RWPE1 (cell line): ENCODE data around the gene COL7A1.
A peak's percentile ranks its signal among the peaks of the same experiment; 100 is the strongest.

ENCODE experiments used
- CTCF ChIA-PET: fragments of 350-600 bp; sonication (Branson Sonifier 250); formaldehyde crosslinking; extraction: SDS; loops from one replicate; lab custom pipeline; 2021; lab: Yijun Ruan, JAX
- POLR2A ChIA-PET: fragments of 400-600 bp; formaldehyde crosslinking; extraction: SDS; loops from one replicate; lab custom pipeline; 2020; ENCODE audit warnings: antibody characterized with exemption; ENCODE audit not compliant: low non-redundant PET; lab: Yijun Ruan, JAX
- DNase-seq: peaks from one replicate; pipeline ENCODE4 v3.0.0; 2012; ENCODE audit warnings: low spot score
- H3K27ac ChIP-seq: fragments of 450-650 bp; 2 replicates; pipeline ENCODE4 v1.5.1; 2017
- TF ChIP-seq, protein P1 (sequence below): fragments of 450-650 bp; conservative IDR thresholded peaks from 2 replicates; pipeline ENCODE4 v1.5.1; 2017; ENCODE audit warnings: low read depth, mild to moderate bottlenecking

COL7A1 gene

DNA sequence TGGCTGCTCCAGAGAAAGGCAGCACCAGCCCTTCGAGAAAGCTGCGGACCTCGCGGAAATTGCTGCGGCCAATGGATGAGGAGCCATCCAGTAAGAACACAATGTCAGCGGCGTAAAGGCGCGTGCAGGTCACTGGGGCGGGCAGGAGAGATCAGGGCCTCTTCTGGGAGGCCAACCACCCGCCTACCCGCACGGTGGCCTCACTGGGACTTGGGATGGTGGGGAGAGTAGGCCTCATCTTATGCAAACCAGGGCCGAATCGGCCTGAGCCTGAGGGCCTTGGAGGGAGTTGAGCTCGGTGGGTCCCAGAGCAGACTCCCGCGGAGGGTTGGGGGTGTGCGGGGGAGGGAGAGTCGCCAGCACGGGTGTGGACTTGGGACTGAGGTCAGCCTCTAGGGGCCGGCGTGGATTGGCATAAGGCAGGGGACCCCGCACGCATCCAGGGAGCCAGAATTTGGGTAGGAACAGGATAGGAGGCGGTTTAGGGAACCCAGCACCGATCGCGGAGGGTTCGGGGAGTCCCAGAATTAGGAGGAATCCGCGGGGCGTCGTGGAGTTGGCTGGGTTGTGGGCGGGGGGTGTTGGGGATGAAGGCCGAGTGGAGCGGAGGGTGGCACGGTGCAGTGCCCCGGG lies 596 bp downstream of the COL7A1 start:
- DNase-seq = no peak
- CTCF ChIA-PET = no interaction called here

GRCh38 chr3:48593337-48593736 lies 1.8 kb downstream of the COL7A1 start:
- H3K27ac ChIP-seq = peak overlapping the region; percentile 100
- no peak for DNase-seq
- ChIA-PET CTCF (no interaction called here), POLR2A (no interaction called here)
- TF ChIP-seq, protein P1, sequence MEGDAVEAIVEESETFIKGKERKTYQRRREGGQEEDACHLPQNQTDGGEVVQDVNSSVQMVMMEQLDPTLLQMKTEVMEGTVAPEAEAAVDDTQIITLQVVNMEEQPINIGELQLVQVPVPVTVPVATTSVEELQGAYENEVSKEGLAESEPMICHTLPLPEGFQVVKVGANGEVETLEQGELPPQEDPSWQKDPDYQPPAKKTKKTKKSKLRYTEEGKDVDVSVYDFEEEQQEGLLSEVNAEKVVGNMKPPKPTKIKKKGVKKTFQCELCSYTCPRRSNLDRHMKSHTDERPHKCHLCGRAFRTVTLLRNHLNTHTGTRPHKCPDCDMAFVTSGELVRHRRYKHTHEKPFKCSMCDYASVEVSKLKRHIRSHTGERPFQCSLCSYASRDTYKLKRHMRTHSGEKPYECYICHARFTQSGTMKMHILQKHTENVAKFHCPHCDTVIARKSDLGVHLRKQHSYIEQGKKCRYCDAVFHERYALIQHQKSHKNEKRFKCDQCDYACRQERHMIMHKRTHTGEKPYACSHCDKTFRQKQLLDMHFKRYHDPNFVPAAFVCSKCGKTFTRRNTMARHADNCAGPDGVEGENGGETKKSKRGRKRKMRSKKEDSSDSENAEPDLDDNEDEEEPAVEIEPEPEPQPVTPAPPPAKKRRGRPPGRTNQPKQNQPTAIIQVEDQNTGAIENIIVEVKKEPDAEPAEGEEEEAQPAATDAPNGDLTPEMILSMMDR = no peak

More for the DNA sequence above, 596 bp downstream of the COL7A1 start:
- peak overlapping the region; percentile 100 for H3K27ac ChIP-seq
- POLR2A ChIA-PET = no interaction called here
- TF ChIP-seq, protein P1 = no peak

DNA sequence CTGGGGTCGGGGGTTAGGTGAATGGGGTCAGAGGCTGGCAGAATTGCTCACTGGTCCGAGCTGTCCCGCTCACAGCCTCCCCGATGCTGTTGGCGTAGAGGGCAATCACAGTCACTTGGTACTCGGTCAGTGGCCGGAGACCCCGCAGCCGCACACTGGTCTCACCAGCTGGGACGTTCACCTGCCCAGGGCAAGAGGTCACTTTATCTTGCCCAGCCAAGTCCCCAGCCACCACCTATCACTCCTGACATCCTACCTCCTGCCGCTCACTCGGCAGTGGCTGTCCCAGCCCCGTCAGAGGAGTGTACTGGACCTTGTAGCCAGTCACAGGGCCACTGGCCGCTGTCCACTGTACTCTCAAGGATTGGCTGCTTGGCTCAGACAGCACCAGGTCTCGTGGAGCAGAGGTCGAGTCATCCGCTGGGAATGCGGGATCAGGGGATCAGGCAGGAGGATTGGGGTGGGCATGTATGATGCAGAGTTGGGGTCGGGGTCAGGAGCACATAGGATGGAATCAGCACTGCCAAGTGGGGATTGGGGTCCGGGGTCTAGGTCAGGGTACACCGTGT lies 2.5 kb downstream of the COL7A1 start:
- CTCF ChIA-PET = no interaction called here
- TF ChIP-seq, protein P1 = no peak
- DNase-seq = no peak
- POLR2A ChIA-PET = no interaction called here
- peak overlapping the region; percentile 100 for H3K27ac ChIP-seq

DNA sequence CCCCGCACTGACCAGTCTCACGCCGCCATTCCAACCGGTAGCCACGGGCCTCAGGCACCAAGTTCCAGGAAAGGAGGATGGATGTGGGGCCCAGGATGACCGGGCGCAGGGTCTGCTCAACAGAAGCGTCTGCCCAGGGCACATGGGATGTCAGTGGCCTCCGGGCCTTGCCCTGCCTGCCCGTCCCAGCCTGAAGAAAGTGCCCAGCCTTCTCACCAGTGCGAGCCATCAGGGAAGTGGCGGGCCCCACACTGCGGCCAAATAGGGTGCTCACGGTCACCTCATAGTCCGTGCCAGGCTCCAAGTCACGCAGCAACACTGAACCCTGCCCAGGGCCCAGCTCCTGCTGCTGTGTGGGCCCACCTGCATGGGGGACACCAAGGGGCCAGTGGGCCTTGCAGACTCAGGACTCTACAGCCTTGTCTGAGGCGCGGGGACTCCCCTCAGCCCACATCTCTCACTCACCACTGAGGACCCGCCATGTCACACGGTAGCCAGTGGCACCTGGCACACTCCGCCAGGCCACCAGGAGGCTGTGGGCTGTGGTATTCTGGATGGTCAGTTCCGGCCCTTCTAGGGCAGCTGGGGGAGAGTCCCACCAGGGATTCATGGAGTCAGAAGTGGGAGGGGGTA lies 3.1 kb downstream of the COL7A1 start:
- peak overlapping the region; percentile 100 for H3K27ac ChIP-seq
- TF ChIP-seq, protein P1 = no peak
- DNase-seq = no peak
- ChIA-PET POLR2A (no interaction called here), CTCF (no interaction called here)

- CTCF ChIA-PET = no interaction called here
- H3K27ac ChIP-seq = peak overlapping the region; percentile 100
- TF ChIP-seq, protein P1 = no peak
- no peak for DNase-seq
- POLR2A ChIA-PET = no interaction called here
Measured at GRCh38 chr3:48591436-48591835, 3.7 kb downstream of the COL7A1 start.

DNA sequence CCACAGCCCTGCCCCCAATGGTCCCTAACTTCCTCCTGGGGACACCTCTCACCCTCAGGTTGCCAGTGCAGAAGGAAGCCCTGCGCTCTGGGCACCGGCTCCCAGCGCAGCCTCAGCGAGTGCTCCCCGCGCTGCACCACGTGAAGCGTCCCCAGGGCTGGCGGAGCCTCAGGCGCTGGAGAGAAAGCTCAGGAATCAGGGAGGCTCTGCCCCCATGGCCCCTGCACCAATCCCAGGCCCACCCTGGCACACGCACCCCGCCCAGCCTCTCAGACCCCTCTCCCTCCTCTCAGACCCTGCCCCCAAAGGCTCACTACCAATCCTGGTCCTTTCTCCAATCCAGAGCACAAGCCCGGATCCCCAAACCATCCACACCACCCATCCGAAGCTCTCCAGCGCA lies 6.9 kb downstream of the COL7A1 start:
- CTCF ChIA-PET = no interaction called here
- POLR2A ChIA-PET = no interaction called here
- peak overlapping the region; percentile 100 for H3K27ac ChIP-seq
- DNase-seq = no peak
- TF ChIP-seq, protein P1 = no peak
